CD4-positive, alpha-beta T cell (primary cell): ENCODE measurements around the gene AMACR. TPM values are rescaled to one million over a fixed set of nuclear protein-coding genes. Genes with fewer than 3 reads are reported as not detected.
A peak's percentile ranks its signal among the peaks of the same experiment; 100 is the strongest.

ENCODE experiments used
- ATAC-seq: fragments of 200-7000 bp; cut with Tn5 transposase; one replicate; pipeline ENCODE4 v1.10.0; 2022; ENCODE audit warnings: mild to moderate bottlenecking; ENCODE audit not compliant: poor library complexity
- CTCF ChIA-PET: fragments of 350-600 bp; sonication (Branson Sonifier 250); formaldehyde crosslinking; loops from one replicate; lab custom pipeline; 2021; ENCODE audit warnings: antibody characterized with exemption, inconsistent platforms; lab: Charles Lee
- POLR2A ChIA-PET: fragments of 350-600 bp; sonication (Branson Sonifier 250); formaldehyde crosslinking; loops from one replicate; lab custom pipeline; 2021; ENCODE audit warnings: antibody characterized with exemption, inconsistent platforms; lab: Charles Lee
- DNase-seq, 14 experiments: peaks; one replicate each; pipeline ENCODE4 v3.0.0-alpha.2; 2013 to 2020; ENCODE audit warnings: mixed read lengths in 2 of 14
- H3K27ac ChIP-seq, 2 donors: one replicate each; pipeline versions ENCODE4 v1.5.1 to v1.7.0; 2013; ENCODE audit warnings: low read length in 2 of 2, low read depth in 1 of 2, mild to moderate bottlenecking in 1 of 2
- H3K27me3 ChIP-seq, 2 experiments: 1 replicate in 1 of 2; 2 replicates in 1 of 2; pipeline versions ENCODE4 v1.6.1 to v1.7.0; 2013; ENCODE audit warnings: low read length in 2 of 2, control low read depth in 1 of 2, mild to moderate bottlenecking in 1 of 2, moderate library complexity in 1 of 2; ENCODE audit not compliant: insufficient read depth in 2 of 2, control insufficient read depth in 1 of 2
- H3K36me3 ChIP-seq: one replicate; pipeline ENCODE4 v1.6.1; 2013; ENCODE audit warnings: low read length, control low read depth; ENCODE audit not compliant: insufficient read depth
- H3K4me1 ChIP-seq: one replicate; pipeline ENCODE4 v1.6.1; 2013; ENCODE audit warnings: low read length, control low read depth; ENCODE audit not compliant: insufficient read depth
- H3K4me3 ChIP-seq: one replicate; pipeline ENCODE4 v1.5.1; 2013; ENCODE audit warnings: mild to moderate bottlenecking, low read length, moderate library complexity
- H3K9me3 ChIP-seq, 2 experiments: 1 replicate in 1 of 2; 2 replicates in 1 of 2; pipeline versions ENCODE4 v1.6.1 to v1.7.0; 2013; ENCODE audit warnings: low read length in 2 of 2, mild to moderate bottlenecking in 2 of 2, control low read depth in 1 of 2, moderate library complexity in 1 of 2; ENCODE audit not compliant: control insufficient read depth in 1 of 2, insufficient read depth in 1 of 2
- H3K27ac Mint-ChIP-seq: one replicate; pipeline ENCODE4 v1.8.0; 2020; ENCODE audit warnings: mixed read lengths
- H3K27me3 Mint-ChIP-seq: one replicate; pipeline ENCODE4 v1.8.0; 2021; ENCODE audit warnings: mixed read lengths
- H3K36me3 Mint-ChIP-seq: one replicate; pipeline ENCODE4 v1.8.0; 2021; ENCODE audit warnings: low read depth, mixed read lengths
- H3K4me1 Mint-ChIP-seq: one replicate; pipeline ENCODE4 v1.8.0; 2021; ENCODE audit warnings: low read depth, mixed read lengths
- H3K4me3 Mint-ChIP-seq: one replicate; pipeline ENCODE4 v1.8.0; 2020; ENCODE audit warnings: mild to moderate bottlenecking, mixed read lengths
- H3K9me3 Mint-ChIP-seq: one replicate; pipeline ENCODE4 v1.8.0; 2020; ENCODE audit warnings: mixed read lengths
- intact Hi-C, 2 experiments: fragments of 100-400 bp; cut with DNase I in 1 of 2; cut with micrococcal nuclease in 1 of 2; formaldehyde crosslinking; loops; one replicate each; pipeline versions ENCODE4 v1.15.1 to v1.9.0; 2023 to 2025; cut with DNase I, micrococcal nuclease
- total RNA-seq, 174 experiments: library from RNA in 2 of 174; stranded (reverse) in 2 of 174; gene quantifications; one replicate each; pipeline ENCODE4 v1.2.3 and lab custom pipeline; 2021 to 2026
- TF ChIP-seq, protein P1 (sequence below): fragments of 200-600 bp; IDR thresholded peaks from one replicate; pipeline ENCODE4 v1.8.0; 2022; ENCODE audit warnings: antibody characterized with exemption, mild to moderate bottlenecking

The AMACR gene
- total RNA-seq, 2 experiments from 2014 or later = 1.3 to 1.4 TPM

DNA sequence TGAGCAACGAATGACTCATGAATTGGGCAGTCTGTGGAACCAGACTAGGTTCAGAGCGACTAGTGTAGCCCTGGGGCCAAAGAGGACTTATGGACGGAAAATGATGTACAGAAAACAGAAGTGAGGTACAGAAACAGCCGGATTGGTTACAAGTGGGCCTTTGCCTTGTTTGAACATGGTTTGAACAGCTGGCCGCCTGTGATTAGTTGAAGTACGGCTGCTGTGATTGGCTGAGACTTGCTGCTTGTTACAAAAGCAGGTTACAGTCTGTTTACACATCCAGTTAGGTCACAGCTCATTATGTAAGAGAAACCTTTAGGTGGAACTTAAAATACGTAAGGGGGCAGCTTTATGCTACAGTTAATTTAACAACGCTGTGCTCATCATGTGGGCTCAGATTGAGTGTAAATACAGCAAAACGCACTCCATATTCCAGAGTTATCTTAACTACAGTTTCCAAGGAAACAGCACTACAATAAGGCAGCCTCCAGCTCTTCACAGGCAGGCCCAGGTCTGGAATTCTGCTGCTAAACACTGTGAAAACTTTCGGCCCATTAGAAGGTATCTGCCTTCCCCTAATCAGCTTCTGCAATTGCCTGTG lies 6.5 kb downstream of the AMACR start:
- ChIA-PET POLR2A (no interaction called here), CTCF (no interaction called here)
- H3K27ac ChIP-seq = no peak overlapping the region
- DNase-seq = no peak
- ATAC-seq = no peak
- Mint-ChIP-seq H3K36me3 (peaks cover 46% of the 10 kb centered on the region), H3K27ac (no peak overlapping the region), H3K9me3 (no peaks in the 10 kb centered on the region), H3K4me3 (no peak overlapping the region), H3K27me3 (no peaks in the 10 kb centered on the region), H3K4me1 (peaks cover 20% of the 10 kb centered on the region)
- peaks cover 18% of the 10 kb centered on the region for H3K36me3 ChIP-seq
- intact Hi-C loops = loop anchor here in 1 of 2 experiments (2.0 to 10.0 kb wide), 2 partner anchors 465 to 1557 kb away; partner anchors contain the start of gene ZFR
- TF ChIP-seq, protein P1, sequence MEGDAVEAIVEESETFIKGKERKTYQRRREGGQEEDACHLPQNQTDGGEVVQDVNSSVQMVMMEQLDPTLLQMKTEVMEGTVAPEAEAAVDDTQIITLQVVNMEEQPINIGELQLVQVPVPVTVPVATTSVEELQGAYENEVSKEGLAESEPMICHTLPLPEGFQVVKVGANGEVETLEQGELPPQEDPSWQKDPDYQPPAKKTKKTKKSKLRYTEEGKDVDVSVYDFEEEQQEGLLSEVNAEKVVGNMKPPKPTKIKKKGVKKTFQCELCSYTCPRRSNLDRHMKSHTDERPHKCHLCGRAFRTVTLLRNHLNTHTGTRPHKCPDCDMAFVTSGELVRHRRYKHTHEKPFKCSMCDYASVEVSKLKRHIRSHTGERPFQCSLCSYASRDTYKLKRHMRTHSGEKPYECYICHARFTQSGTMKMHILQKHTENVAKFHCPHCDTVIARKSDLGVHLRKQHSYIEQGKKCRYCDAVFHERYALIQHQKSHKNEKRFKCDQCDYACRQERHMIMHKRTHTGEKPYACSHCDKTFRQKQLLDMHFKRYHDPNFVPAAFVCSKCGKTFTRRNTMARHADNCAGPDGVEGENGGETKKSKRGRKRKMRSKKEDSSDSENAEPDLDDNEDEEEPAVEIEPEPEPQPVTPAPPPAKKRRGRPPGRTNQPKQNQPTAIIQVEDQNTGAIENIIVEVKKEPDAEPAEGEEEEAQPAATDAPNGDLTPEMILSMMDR = no peak
- peaks cover 3% of the 10 kb centered on the region for H3K4me1 ChIP-seq
- no peak overlapping the region for H3K4me3 ChIP-seq
- H3K27me3 ChIP-seq = no peaks in the 10 kb centered on the region
- H3K9me3 ChIP-seq = no peaks in the 10 kb centered on the region

DNA sequence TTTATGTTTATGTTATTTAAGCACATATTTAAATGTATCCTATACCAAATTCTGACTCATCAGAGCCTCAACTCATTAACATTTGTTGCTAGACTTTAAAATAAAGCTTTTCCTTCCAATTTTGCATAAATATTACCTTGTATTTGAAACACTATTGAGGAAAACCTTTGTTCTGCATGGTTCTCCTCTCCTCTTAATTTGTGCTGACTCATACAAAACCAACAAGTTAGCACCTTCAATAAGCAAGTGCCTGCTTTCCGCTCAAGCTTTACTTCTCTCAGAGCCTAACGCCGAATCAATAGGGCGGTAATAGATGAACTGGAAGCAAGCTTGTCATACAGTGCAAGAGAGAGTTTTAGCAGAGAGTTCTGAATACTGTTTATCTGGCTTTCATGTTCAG lies 7.9 kb downstream of the AMACR start:
- Mint-ChIP-seq H3K27me3 (no peaks in the 10 kb centered on the region), H3K4me1 (peaks cover 7% of the 10 kb centered on the region), H3K27ac (no peak overlapping the region), H3K36me3 (peaks cover 51% of the 10 kb centered on the region), H3K4me3 (no peak overlapping the region), H3K9me3 (no peaks in the 10 kb centered on the region)
- TF ChIP-seq, protein P1 = no peak
- ATAC-seq (no peak), DNase-seq (no peak)
- ChIA-PET POLR2A (interaction anchor here (0.5 kb wide), 1 partner anchor 18 kb away, joined by 3 read pairs; no protein-coding TSS in a partner anchor), CTCF (no interaction called here)
- Histone ChIP-seq H3K9me3 (no peaks in the 10 kb centered on the region), H3K27ac (no peak overlapping the region), H3K4me1 (peaks cover 3% of the 10 kb centered on the region), H3K36me3 (peaks cover 20% of the 10 kb centered on the region), H3K4me3 (no peak overlapping the region), H3K27me3 (no peaks in the 10 kb centered on the region)
- intact Hi-C loops = loop anchor here in 1 of 2 experiments (2.0 to 10.0 kb wide), 2 partner anchors 467 to 1555 kb away; partner anchors contain the start of gene ZFR

DNA sequence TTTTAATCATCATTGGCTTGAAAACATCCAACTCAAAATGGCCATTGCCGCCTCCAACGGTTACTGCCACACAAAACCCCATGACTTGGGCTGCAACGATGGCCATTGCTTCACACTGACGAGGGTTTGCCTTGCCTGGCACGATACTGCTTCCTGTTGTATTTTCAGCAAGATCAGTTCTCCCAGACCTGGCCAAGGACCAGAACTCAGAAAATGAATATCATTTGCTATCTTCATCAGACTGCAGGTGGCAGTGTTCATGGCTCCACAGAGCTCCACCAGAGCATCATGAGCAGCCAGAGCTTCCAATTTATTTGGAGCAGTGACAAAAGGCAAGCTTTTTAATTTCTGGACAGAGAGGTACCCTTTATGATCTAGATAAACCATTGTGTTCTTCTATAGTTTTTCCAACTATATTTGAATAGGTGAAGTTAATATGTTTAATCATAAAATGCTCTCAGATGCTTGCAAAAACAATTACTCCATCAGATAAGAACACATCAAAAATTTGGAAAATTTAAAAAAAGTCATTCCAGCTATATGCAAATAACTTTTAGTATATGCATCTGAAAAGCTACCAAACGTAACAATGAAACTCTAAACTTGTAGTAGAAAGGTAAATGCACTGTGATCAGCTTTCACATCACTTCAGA lies 10.4 kb downstream of the AMACR start:
- no peaks in the 10 kb centered on the region for H3K9me3 ChIP-seq
- no peak overlapping the region for H3K4me3 ChIP-seq
- H3K4me1 ChIP-seq = peaks cover 3% of the 10 kb centered on the region
- intact Hi-C loops = loop anchor here in 1 of 2 experiments (1.0 kb wide), 1 partner anchor 468 kb away; no protein-coding TSS in a partner anchor
- no peaks in the 10 kb centered on the region for H3K27me3 ChIP-seq
- peaks cover 44% of the 10 kb centered on the region for H3K36me3 Mint-ChIP-seq
- POLR2A ChIA-PET = interaction anchor here (4.2 kb wide), 1 partner anchor 11 kb away, joined by 18 read pairs; the partner anchor contains the start of gene AMACR
- H3K27me3 Mint-ChIP-seq = no peaks in the 10 kb centered on the region
- DNase-seq (peak in 8 of 14 experiments; percentile 3 to 68 (median 22)), ATAC-seq (peak; percentile 55)
- CTCF ChIA-PET = interaction anchor here (1.0 kb wide), 1 partner anchor 38 kb away, joined by 3 read pairs; no protein-coding TSS in a partner anchor
- no peak overlapping the region for H3K27ac Mint-ChIP-seq
- H3K4me1 Mint-ChIP-seq = peaks cover 6% of the 10 kb centered on the region
- peaks cover 8% of the 10 kb centered on the region for H3K36me3 ChIP-seq
- H3K9me3 Mint-ChIP-seq = no peaks in the 10 kb centered on the region
- H3K4me3 Mint-ChIP-seq = no peak overlapping the region
- no peak overlapping the region for H3K27ac ChIP-seq
- TF ChIP-seq, protein P1 = peak; percentile 75
